Stimulated activated CD8-positive, alpha-beta memory T cell treated with anti-CD3 and anti-CD28 coated beads, Interleukin-12 subunit alpha, Interleukin-12 subunit beta, amount 100 ng/mL, for 1 hour (primary cell): ENCODE data around the gene MIGA1.

ENCODE experiments used
- DNase-seq: peaks from one replicate; pipeline ENCODE4 v3.0.0-alpha.2; 2020; ENCODE audit warnings: low read depth

MIGA1 gene

GRCh38 chr1:77847621-77848080, 68.2 kb downstream of the MIGA1 start:
- DNase-seq = no peak

DNA sequence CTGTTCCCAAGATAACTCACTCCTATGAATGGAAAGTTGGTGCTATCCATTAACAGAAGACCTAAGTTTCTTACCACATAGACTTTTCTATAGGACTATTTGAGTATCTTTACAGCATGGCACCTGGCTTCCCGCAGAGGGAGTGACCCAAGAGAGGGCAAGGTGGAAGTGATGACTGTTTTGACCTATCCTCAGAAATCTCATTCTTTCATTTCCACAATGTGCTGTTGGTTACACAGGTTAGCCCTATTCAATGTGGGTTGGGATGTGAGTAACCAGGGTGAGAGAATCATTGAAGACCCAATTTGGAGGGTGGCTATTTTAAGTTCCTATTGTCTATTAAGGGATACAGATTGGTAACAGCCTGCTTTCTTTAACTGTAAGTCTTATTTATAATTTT, 70.6 kb downstream of the MIGA1 start:
- DNase-seq = no peak

DNA sequence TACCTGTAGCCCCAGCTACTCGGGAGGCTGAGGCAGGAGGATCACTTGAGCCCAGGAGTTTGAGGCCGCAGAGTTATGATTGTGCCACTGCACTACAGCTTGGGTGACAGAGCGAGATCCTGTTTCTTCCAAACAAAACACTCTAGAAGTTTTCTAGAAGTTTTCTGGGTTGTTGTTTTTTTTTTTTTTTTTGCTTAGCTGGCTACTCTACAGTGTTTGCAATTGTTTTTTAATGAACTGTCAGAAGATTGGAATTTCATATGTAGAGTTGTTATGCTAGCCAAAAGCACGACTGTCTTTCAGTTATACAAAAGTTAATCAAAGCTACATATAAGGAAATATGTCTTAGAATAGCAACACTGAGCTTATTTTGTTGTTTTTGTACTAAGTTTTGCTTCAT, 78.1 kb downstream of the MIGA1 start:
- DNase-seq = no peak

- no peak for DNase-seq
Measured at GRCh38 chr1:77858725-77859124, 79.3 kb downstream of the MIGA1 start.

GRCh38 chr1:77859248-77859647, 79.8 kb downstream of the MIGA1 start:
- no peak for DNase-seq

DNA sequence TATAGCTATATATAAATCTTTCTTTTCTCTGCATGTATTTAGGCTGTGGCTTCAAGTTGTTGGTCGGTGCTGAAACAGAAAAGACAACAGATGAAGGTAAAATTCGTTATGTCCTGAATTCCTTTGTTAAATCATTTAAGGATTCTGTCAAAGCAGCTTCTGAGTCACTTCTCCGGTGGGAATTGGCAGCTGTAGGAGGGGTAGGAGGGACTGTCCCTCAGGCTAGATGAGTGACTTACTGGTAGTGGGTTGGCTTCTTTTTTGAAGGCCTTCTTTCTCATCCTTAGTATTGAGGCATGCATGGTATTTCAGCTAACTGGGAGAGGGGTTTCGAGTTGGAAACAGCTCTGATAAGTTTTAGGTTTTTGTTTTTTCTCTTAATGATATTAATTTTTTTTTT, 86.8 kb downstream of the MIGA1 start:
- no peak for DNase-seq

- DNase-seq = no peak
Measured at GRCh38 chr1:77872645-77873044, 93.2 kb downstream of the MIGA1 start.

GRCh38 chr1:77873461-77873860, 94.0 kb downstream of the MIGA1 start:
- no peak for DNase-seq

DNA sequence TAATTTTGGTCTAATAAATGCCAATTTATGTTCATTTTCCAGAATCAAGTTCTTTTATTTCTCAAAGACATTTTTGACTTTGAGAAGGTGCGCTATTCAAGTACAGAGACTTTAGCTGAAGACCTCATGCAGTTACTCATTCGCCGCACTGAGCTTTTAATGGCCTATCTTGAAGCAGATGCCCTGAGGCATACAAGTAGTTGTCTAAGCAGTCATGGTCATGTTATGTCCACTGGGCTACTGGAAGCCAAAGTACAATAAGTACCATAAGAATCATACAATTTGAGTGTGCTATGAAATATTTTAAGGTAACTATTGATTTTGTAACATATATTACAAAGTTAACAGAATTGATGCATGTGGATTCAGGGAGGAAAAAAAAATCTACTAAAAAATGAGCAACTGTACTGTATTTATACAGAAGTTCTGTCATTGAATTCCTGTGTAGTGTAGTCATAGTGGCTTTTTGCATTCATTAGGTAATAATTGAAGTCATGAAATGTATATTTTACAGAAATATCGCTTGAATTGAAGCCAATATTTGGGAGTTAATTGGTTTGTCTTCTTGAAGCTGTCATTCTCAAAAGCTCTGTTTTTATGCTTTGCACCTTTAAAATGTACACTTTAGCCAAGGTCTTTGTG, 95.5 kb downstream of the MIGA1 start:
- no peak for DNase-seq

DNA sequence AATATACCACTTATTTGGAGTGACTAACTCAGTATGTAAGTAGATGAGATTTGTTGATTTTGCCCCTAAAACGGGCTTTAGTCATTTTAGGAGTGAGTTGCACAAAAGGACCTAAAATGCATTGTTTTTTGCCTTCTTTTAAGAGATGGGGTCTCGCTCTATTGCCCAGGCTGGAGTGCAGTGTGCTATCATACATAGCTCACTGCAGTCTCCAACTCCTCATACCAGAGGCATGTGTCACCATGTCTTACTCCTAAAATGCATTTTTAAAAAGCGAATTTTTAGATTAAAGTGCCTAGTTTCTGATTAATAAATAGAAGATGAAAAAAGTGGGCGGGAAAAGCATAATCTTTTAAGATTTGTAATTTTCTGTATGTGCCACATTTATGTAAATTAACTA, 97.4 kb downstream of the MIGA1 start:
- DNase-seq = no peak

- no peak for DNase-seq
Measured at GRCh38 chr1:77881061-77881460, 101.6 kb downstream of the MIGA1 start.

- DNase-seq = no peak
Measured at GRCh38 chr1:77882411-77882810, 103.0 kb downstream of the MIGA1 start.

DNA sequence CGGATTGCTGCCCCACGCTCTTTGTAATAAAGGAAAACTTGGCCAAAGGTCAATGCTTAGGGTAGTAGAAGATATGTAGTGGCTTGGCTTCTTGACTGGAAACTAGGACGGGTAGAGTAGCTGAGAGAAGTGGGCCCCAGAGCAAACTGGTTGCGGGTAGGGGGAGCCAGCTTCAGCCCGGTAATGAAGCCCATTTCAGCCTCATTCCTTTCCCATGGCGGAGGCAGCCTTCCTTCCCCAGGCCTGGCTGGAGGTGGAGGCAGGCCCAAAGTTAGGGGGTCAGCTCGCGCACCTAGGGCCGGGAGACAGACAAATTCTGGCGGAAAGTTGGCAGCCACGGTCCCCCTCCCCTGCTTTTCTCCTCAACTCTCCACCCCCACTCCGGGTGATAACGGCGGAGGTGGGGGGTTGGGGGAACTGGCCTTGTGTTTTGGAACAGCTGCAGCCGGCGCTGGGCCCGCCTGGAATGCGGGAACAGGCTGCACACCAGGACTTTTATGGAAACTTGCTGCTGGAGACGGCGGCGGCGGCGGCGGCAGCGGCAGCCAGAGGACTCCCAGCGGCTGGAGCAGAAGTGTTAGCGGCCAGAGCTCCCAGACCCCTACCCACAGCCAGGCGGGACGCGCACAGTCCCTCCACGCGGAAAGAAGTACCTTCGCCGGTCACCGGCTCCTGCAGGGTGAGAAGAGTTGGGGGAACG, 108.8 kb downstream of the MIGA1 start, which contains the start of gene NEXN:
NEXN (plus strand) TSS at position 544 of the 700 bp plus-strand sequence. CDS start 27,483 bp downstream, outside the sequence.
- DNase-seq = no peak

DNA sequence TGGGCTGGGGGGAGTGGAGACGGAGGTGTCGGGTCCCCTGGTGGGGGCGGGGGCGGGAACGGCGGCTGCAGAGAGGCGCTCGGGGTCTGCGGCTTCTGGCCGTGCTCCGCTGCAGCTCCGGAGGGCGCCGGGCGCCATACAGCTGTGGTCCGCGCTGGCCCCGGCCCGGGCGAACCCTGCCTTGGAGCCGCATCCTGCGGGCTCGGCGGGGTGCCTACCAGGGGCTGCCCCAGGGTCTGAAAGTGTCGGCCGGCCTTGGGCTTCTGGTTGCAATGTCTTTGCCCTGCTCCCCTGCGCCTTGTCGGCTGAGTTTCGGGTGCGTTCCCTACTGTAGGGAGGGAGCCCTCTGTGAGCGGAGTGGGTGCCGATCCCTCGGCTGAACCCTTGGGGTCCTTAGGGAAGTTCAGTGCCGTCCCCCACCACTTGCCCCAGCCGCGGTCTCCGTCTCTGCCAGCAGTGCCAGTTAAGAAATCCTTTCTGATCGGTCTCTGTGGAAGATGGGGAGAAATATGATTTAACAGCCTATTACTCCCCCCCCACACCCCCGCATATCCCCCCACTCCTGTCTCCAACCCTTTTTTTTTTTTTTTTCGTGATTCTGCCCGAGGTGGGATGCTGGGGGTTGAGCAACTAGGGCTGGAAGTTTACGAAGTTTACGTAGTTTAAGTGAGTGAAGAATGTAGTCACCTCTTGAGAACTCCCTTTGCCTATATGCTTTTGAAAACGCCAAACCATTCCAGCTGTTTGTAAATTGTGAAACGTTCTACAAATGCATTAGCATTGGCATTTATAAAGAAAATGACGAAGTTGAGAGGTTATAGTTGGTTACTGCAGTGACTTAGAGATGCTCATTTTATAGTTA, 109.6 kb downstream of the MIGA1 start:
- DNase-seq = no peak

- DNase-seq = no peak
Measured at GRCh38 chr1:77889671-77890070, 110.2 kb downstream of the MIGA1 start.

GRCh38 chr1:77891200-77891599, 111.8 kb downstream of the MIGA1 start:
- DNase-seq = no peak

GRCh38 chr1:77899647-77900320, 120.3 kb downstream of the MIGA1 start:
- no peak for DNase-seq

GRCh38 chr1:77900687-77901293, 121.3 kb downstream of the MIGA1 start:
- no peak for DNase-seq

GRCh38 chr1:77905603-77906002, 126.2 kb downstream of the MIGA1 start:
- no peak for DNase-seq

GRCh38 chr1:77906019-77906545, 126.6 kb downstream of the MIGA1 start:
- no peak for DNase-seq

DNA sequence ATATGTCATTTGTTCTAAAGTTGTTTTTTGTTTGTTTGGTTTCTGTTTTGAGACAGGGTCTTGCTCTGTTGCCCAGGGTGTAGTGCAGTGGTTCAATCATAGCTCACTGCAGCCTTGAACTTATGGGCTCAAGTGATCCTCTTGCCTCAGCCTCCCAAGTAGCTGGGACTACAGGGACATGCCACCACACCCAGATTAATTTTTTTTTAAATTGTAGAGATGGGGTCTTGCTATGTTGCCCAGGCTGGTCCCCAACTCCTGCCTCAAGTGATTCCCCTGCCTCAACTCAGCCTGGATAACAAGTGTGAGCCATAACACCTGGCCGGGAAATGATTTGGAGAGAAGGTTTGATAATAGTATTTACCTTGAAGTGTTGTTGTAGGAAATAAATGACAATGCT, 127.2 kb downstream of the MIGA1 start:
- no peak for DNase-seq
